ENCODE results near the gene TREM2. TPM values are rescaled to one million over a fixed set of nuclear protein-coding genes. Genes with fewer than 3 reads are reported as not detected.
"Not testable (repeated sequence)": the region's sequence is repeated elsewhere in the genome, so short reads cannot be mapped to it uniquely, and the experiment has no call there.

TREM2 gene
- total RNA-seq (2014; rRNA removed; shearing (Covaris generic)) = not detected in 2 replicates

- DNase-seq (ENCODE audit: low spot score) = no peak
Observed at GRCh38 chr6:41162687-41163418, at the start of gene TREM2. TSS of gene TREM2 (minus strand) at chr6:41163116. CDS start at chr6:41163082, 34 bp downstream.

- peak; percentile 63 for DNase-seq (ENCODE audit: low spot score)
Observed at GRCh38 chr6:41209547-41210320, 46.8 kb upstream of the TREM2 start.

- no peak for DNase-seq (ENCODE audit: low spot score)
Observed at GRCh38 chr6:41208439-41209106, 45.7 kb upstream of the TREM2 start.

DNA sequence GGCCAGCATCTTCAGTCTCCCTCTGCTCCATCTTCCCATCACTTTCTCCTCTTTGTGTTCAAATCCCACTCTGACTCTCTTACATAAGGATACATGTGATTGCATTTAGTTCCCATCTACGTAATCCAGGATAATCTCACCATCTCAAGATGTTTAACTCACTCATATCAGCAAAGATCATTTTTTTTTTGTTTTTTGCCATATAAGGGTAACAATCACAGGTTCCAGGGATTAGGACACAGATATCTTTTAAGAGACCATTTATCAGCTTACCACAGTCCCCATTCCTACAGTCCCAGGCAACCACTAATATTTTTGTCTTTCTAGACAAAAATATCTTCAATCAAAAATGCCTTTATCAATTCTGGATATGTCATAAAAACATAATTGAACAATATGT lies 41.2 kb upstream of the TREM2 start:
- no peak for DNase-seq (ENCODE audit: low spot score)

DNA sequence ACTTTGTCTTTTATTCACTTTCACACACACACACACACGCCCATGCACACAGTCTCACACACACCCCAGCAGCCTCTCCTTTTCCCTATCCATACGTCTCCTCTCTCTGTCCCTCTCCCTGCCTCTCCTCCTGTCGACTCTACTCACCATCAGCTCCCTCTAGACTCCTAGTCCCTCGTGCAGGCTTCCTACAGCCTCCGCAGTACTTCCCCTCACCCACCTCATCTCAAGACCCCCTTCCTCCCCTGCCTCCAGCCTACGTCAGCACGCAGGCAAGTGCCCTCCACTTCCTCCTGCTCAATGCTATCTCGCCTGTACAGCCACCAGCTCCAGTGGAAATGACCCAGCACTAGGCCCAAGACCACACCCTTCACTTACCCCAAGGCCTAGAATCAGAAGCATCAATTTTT lies 38.9 kb upstream of the TREM2 start:
- DNase-seq (ENCODE audit: low spot score) = no peak

DNA sequence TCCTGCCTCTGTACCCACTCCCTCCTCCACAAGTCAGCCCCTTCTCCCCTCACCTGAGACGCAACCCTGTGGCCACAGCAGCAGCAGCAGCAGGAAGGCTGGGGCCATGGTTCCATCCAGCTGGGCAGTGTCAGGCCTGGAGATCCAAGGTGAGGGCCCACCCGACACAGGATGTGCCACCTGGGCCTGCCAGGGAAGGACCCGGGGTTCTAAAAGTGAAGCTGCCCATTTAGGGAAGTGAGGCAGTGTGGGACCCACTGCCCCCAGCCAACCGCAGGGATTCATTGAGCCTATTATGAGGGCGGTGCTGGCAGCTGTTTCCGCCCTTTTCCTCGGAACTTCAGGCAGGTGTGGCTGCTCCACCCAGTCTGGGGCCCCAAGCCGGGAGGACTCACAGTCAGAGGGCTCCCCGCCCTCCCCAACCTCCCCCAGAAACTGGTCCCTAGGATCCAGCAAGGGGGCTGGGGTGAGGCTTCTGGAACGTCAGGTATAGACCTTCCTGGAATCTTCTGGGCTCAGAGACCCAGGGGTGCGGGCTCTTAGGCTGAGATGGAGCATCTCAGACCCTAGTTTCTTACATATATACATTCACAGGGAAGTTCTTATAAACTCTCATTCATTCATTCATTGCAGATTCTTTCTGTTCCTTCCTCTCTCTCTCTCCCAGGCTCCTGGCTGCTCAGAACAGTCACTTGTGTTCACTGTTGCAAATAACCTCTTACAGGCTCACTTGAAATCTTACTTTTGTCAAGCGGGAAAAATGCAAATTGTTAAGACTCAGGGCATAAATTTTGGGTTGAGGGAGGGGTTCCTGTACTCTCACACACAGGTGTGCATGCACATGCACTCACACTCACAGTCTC lies 38.2 kb upstream of the TREM2 start, which contains the start of gene TREML2:
TSS of gene TREML2 (minus strand) at position 249 of the 863 bp plus-strand sequence. CDS start at position 108, 141 bp downstream.
- peak; percentile 42 for DNase-seq (ENCODE audit: low spot score)

DNA sequence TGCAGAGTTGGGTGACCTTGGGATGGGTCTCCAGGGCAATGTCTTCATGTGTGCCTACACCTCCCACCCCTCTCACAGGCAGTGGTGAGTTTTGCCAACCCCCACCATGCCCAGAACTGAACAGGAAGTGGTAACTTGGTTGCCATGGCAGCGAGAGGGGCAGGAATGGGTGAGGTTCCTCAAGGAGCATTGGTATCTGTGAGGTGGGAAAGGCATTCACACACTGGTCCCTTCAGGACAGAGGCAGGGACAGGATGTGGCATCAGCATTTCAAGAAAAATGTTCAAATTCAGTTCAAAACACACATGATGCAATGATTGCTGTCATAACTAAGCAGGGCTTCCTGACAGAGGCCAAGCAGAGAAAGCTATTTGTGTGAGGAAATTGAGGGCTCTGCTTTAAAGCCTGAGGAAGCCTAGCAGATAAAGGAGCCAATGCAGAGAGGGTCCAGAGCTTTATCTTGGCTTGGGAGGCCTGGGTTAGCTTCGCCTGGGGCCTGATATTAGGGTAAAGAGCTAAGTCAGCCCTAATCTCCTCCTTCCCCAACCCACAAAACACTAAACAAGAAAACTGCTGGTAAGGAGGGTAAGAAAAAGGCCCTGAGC lies 37.5 kb upstream of the TREM2 start:
- DNase-seq (ENCODE audit: low spot score) = peak; percentile 7

GRCh38 chr6:41199552-41200246 lies 36.8 kb upstream of the TREM2 start:
- DNase-seq (ENCODE audit: low spot score) = no peak

DNA sequence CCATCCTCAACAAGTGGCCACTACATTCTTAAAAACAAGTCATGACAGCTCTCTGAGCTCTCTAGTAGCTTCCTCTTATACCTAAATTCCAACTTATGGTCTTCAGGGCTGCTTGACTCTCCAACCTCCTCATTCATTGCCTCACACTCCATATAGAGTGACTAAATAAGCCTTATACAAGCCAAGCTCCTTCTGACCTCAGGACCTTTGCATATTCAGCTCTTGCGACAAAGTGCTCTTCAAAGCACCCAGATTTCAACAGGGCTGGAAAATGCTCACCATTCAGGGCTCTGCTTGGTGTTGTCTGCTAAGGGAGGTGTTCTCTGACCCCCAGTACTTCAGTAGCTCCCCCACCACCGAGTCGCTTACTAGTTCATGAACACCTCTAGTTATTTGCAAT lies 34.3 kb upstream of the TREM2 start:
- DNase-seq (ENCODE audit: low spot score) = no peak

- DNase-seq (ENCODE audit: low spot score) = no peak
Observed at GRCh38 chr6:41194386-41194785, 31.5 kb upstream of the TREM2 start.

GRCh38 chr6:41193884-41194283 lies 31.0 kb upstream of the TREM2 start:
- DNase-seq (ENCODE audit: low spot score) = no peak

- no peak for DNase-seq (ENCODE audit: low spot score)
Observed at GRCh38 chr6:41193171-41193734, 30.3 kb upstream of the TREM2 start.

DNA sequence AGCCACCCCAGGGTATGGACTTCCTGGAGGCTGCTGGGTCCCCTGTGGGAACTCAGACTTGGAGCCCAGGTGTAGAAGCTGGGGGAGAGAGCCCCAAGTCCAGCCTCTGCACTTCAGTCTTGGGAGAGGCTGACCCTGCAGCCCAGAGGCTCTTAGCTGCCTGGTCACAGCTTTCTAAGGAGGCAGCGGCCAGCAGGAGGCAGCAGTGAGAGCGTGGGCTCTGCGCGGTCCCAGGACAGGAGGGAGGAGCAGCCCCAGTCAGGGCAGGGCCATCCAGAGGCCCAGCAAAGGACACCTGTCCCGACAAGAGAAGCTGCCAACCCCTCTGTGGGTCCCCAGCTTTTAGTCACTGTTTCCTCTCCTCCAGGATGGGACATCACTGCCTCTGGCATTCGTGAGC lies 28.7 kb upstream of the TREM2 start:
- peak; percentile 62 for DNase-seq (ENCODE audit: low spot score)

DNA sequence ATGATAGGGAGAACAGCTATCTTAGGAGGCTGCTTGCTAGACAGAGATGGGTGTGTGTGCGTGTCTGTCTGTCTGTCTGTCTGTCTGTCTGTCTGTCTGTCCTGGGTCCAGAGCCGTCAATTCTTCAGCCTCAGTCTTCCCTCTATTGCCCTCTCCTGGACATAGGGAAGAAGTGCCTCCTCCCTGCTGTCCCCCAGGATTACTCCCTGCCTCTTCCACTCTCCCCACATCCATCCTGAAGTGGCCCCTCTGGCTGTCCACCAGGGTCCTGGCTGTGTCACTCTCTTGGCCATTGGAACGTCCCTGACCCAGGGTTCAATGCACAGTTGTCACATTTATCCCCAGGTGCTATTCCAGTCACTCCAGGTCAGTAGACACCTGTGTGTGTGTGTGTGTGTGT lies 27.9 kb upstream of the TREM2 start:
- DNase-seq (ENCODE audit: low spot score) = no peak

DNA sequence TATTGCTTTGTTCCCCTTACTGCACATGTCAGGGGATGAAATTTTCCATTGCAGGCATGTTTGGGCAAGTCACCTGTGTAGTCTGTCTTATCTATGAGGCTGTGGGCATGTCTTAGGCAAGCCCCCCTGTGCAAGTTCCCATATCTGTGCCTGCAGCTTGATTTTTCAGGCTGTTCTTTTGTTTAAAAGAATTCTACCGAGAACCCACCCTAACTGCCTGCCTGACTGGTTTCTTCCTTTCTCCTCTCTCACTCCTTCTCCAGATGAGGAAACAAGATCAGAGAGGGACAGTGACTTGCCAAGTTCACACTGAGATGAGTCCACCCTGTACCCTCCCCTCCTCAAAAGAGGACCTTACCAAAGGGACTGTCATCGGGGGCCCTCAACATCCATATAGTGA lies 27.1 kb upstream of the TREM2 start:
- no peak for DNase-seq (ENCODE audit: low spot score)

DNA sequence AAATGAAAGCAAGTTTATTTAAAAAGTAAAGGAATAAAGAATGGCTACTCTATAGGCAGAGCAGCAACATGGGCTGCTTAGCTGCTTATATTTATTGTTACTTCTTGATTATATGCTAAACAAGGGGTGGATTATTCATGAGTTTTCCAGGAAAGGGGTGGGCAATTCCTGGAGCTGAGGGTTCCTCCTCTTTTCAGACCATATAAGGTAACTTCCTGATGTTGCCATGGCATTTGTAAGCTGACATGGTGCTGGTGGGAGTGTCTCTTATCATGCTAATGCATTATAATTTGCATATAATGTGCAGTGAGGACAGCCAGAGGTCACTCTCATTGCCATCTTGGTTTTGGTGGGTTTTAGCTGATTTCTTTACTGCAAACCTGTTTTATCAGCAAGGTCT lies 26.1 kb upstream of the TREM2 start:
- DNase-seq (ENCODE audit: low spot score) = not testable (repeated sequence)

- no peak for DNase-seq (ENCODE audit: low spot score)
Observed at GRCh38 chr6:41187924-41188886, 25.3 kb upstream of the TREM2 start.

- DNase-seq (ENCODE audit: low spot score) = no peak
Observed at GRCh38 chr6:41186031-41186562, 23.2 kb upstream of the TREM2 start.

Data from HT-29 (cell line).